Calu3 (cell line): ENCODE measurements around the gene MTF1. TPM values are rescaled to one million over a fixed set of nuclear protein-coding genes. Genes with fewer than 3 reads are reported as not detected.

ENCODE experiments used
- BruUV-seq: library from RNA; stranded (reverse); fragments of 400-500 nt; replicated peaks from 2 replicates; lab custom pipeline; 2021; lab: Mats Ljungman, UMichigan
- CTCF ChIA-PET: fragments of 300-600 bp; sonication (Branson Sonifier 250); formaldehyde crosslinking; loops from one replicate; lab custom pipeline; 2022; ENCODE audit warnings: antibody characterized with exemption; lab: Charles Lee
- DNase-seq: peaks from one replicate; pipeline ENCODE4 v3.0.0; 2022
- H3K27ac Mint-ChIP-seq: one replicate; pipeline ENCODE4 v1.8.0; 2022; ENCODE audit warnings: mixed read lengths; ENCODE audit not compliant: unreplicated experiment
- H3K27me3 Mint-ChIP-seq: one replicate; pipeline ENCODE4 v1.8.0; 2022; ENCODE audit warnings: mixed read lengths; ENCODE audit not compliant: unreplicated experiment
- H3K36me3 Mint-ChIP-seq: one replicate; pipeline ENCODE4 v1.8.0; 2022; ENCODE audit warnings: mild to moderate bottlenecking, moderate library complexity, mixed read lengths; ENCODE audit not compliant: insufficient read depth, unreplicated experiment
- H3K4me1 Mint-ChIP-seq: one replicate; pipeline ENCODE4 v1.8.0; 2022; ENCODE audit warnings: mild to moderate bottlenecking, low read depth, mixed read lengths; ENCODE audit not compliant: unreplicated experiment
- H3K4me3 Mint-ChIP-seq: one replicate; pipeline ENCODE4 v1.8.0; 2022; ENCODE audit warnings: mild to moderate bottlenecking, low read depth, moderate library complexity, mixed read lengths; ENCODE audit not compliant: unreplicated experiment
- H3K9me3 Mint-ChIP-seq: one replicate; pipeline ENCODE4 v1.8.0; 2022; ENCODE audit warnings: low read depth, mixed read lengths; ENCODE audit not compliant: unreplicated experiment
- CTCF ChIP-seq: fragments of 200-600 bp; IDR thresholded peaks from one replicate; pipeline ENCODE4 v1.8.0; 2022; ENCODE audit warnings: antibody characterized with exemption; ENCODE audit not compliant: unreplicated experiment
- intact Hi-C: fragments of 100-400 bp; cut with micrococcal nuclease; formaldehyde crosslinking; loops from one replicate; pipeline ENCODE4 v1.10.0; 2022; ENCODE audit not compliant: unreplicated experiment
- total RNA-seq: library from RNA; stranded (reverse); gene quantifications from 2 replicates; pipeline ENCODE4 v1.2.3, GENCODE V29; 2022

MTF1 gene
- total RNA-seq, 1 experiment from 2014 or later: 27.1 TPM

DNA sequence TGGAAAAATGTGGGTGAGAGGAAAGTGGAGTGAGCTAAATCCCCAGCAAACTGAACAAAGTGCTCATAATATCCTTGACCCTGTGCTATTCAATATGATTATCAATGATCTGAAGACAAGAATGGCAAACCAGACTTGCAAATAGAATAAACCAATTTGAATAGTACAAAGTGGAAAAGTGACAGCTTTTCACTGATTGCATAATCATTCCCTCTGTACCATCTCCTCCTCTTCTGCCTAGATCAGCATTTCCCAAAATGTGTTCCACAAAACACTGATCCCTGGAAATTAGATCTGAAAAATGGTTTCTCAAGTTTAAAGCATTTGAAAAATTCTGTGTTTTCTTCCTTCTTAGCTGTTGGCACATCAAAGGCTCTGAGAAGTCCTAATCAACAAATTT, 8.1 kb downstream of the MTF1 start:
- intact Hi-C loops: no loop called here
- Mint-ChIP-seq H3K36me3 (peaks cover 18% of the 10 kb centered on the region), H3K9me3 (no peaks in the 10 kb centered on the region), H3K4me3 (no peak overlapping the region), H3K4me1 (peaks cover 10% of the 10 kb centered on the region), H3K27ac (no peak overlapping the region), H3K27me3 (no peaks in the 10 kb centered on the region)
- DNase-seq: no peak
- no TSS peak for BruUV-seq
- TF ChIP-seq CTCF: no peak
- CTCF ChIA-PET: interaction anchor here (0.9 kb wide), 1 partner anchor 9 kb away, joined by 6 read pairs; the partner anchor contains the start of gene MTF1

DNA sequence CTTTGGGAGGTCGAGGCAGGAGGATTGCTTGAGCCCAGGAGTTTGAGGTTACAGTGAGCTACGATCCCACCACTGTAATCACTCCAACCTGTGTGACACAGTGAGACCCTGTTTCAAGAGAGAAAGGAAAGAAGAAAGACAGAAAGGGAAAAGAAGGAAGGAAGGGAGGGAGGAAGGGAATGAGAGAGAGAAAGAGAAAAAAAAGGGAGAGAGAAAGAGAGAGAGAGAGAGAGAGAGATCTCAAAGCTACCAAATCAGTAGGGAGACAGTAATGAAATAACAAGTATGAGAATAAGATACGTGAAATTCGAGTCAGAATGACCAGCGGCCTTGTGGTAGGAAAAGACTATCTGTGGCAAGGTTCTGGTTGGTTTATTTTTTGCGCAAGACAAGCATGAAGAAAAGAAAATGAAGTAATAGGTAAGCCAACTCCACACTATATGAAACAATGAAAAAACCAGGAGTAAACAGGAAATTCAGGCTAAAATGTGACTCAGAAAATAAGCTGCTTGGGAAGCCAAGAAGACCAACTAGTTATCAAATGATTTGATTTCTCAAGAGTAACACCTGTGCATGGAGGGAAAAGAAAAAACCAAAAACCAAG, 8.9 kb downstream of the MTF1 start:
- TF ChIP-seq CTCF: no peak
- Mint-ChIP-seq H3K9me3 (no peaks in the 10 kb centered on the region), H3K27me3 (no peaks in the 10 kb centered on the region), H3K27ac (no peak overlapping the region), H3K36me3 (peaks cover 18% of the 10 kb centered on the region), H3K4me1 (peaks cover 17% of the 10 kb centered on the region), H3K4me3 (no peak overlapping the region)
- no TSS peak for BruUV-seq
- intact Hi-C loops: no loop called here
- DNase-seq: no peak
- CTCF ChIA-PET: interaction anchor here (0.6 to 0.9 kb wide), 3 partner anchors 10 to 855 kb away, joined by 3 to 6 read pairs (median 3); partner anchors contain the start of gene MTF1

DNA sequence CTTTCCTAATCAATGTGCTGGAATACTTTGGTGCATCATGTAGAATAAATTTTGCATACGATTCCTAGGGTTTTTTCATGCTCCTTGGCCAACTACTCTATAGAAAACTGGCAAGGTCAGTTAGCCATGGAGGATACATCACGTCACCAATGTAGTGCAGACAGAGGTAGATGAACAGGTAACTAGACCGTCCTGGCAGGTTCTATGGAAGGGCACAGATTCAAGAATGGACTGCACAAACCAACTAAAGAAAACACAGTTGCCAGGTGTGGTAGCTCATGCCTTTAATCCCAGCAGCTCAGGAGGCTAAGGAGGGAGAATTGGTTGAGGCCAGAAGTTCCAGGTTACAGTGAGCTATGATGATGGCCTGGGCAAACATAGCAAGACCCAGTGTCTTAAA, 9.9 kb downstream of the MTF1 start:
- no peak overlapping the region for H3K27ac Mint-ChIP-seq
- peaks cover 26% of the 10 kb centered on the region for H3K4me1 Mint-ChIP-seq
- BruUV-seq: no TSS peak
- DNase-seq: no peak
- H3K9me3 Mint-ChIP-seq: no peaks in the 10 kb centered on the region
- H3K27me3 Mint-ChIP-seq: no peaks in the 10 kb centered on the region
- H3K4me3 Mint-ChIP-seq: no peak overlapping the region
- H3K36me3 Mint-ChIP-seq: peaks cover 9% of the 10 kb centered on the region
- TF ChIP-seq CTCF: no peak
- CTCF ChIA-PET: no interaction called here
- intact Hi-C loops: no loop called here

DNA sequence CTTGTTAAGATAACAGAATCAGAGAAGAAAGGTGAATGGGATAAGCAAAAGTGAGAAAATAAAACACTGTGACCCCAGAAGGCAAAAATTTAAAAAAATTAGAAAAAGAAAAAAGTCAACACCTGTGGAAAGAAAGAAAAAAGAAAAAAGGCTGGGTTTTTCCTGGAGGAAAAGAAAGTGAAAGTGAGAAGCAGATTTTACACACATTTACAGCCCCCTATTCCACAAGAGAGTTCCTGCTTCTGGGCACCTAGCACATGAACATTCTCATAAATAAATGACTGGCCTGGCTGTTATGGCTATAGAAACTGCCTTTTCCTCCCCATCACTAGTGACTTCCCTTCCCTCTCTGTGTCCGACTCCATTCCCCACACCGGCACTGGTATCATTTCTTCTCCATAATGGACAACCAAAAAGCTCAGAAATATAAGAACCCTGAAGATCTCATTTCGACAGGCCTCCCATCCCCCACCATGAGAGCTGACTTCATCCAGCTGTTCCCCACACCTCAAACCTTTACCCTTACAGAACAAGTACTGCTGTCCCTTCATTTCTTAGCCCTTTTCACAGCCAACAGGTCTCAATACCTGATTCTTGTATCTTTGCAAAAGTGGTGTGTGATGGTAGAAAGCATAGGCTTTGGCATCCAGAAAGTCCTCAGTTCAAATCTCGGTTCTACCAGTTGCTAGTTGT, 12.6 kb downstream of the MTF1 start:
- no peak for TF ChIP-seq CTCF
- H3K9me3 Mint-ChIP-seq: no peaks in the 10 kb centered on the region
- H3K4me1 Mint-ChIP-seq: peaks cover 34% of the 10 kb centered on the region
- intact Hi-C loops: no loop called here
- peak overlapping the region; percentile 18 for H3K27ac Mint-ChIP-seq
- no peak overlapping the region for H3K4me3 Mint-ChIP-seq
- no peaks in the 10 kb centered on the region for H3K27me3 Mint-ChIP-seq
- CTCF ChIA-PET: interaction anchor here (0.5 kb wide), 1 partner anchor 9 kb away, joined by 6 read pairs; no protein-coding TSS in a partner anchor
- no TSS peak for BruUV-seq
- no peak for DNase-seq
- H3K36me3 Mint-ChIP-seq: peaks cover 6% of the 10 kb centered on the region
